22Rv1 (cell line): ENCODE results near the gene LHFPL6.

Experiments used
- CTCF ChIP-seq: fragments of 450-650 bp; IDR thresholded peaks from 2 replicates; pipeline ENCODE4 v1.5.1; 2017; ENCODE audit warnings: mild to moderate bottlenecking
- ZFX ChIP-seq: fragments of 450-650 bp; IDR thresholded peaks from 2 replicates; pipeline ENCODE4 v1.6.1; 2017; ENCODE audit warnings: antibody characterized with exemption, borderline replicate concordance

GRCh38 chr13:39402221-39402970 is 200.6 kb downstream of the LHFPL6 start:
- TF ChIP-seq CTCF = no peak
- TF ChIP-seq ZFX = no peak
